NCI-H2171 (cell line): Measurements from ENCODE around the gene SERPINB6.
"Not testable (repeated sequence)": the region's sequence is repeated elsewhere in the genome, so short reads cannot be mapped to it uniquely, and the experiment has no call there.

Experiments
- DNase-seq: peaks from one replicate; lab custom pipeline; 2025; lab: John Stamatoyannopoulos, UW

Gene SERPINB6

DNA sequence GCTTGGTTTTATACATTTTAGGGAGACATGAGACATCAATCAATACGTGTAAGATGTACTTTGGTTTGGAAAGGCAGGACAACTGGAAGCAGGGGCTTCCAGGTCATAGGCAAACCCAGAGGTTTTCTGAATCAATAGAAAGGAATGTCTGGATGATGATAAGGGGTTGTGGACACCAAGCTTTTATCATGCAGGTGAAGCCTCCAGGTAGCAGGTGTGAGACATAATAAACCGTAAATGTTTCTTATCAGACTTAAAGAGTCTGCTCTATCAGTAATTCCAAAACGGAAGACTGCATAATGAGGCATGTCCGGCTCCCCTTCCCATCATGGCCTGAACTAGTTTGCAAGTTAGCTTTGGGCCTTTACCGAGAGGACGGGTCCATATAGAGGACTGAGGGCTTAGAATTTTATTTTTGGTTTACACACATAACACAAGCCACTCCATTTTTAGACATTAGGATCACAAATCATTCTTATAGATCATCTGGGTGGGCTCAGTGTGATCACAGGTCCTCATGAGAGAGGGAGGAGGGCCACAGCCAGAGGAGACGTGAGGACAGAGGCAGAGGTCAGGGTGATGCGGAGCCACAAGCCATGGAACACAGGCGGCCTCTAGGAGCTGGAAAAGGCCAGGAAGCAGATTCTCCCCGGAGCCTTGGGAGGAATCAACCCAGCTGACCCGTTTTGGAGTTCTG, 57.6 kb downstream of the SERPINB6 start:
- no peak for DNase-seq

- DNase-seq: no peak
These were observed 60.2 kb downstream of the SERPINB6 start for GRCh38 chr6:2911171-2911570.

DNA sequence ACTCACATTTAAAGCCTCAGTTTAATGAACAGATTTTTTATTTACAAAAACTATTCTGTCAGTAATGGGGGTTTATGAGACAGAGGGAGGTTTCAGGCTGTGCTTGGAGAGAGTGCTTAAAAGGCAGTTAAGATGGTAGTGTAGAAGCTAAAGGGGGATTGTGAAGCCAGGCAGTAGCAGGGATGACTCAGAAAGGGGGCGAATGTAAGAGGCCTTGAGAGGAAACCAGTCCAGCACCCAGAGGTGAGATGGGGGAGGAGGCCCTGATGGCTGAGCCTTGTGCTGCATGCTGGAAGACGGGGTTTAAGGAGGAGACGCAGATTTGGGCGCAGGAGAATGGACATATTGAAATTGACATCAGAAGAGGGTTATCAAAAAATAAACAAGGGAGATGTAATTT, 61.6 kb downstream of the SERPINB6 start:
- no peak for DNase-seq

DNA sequence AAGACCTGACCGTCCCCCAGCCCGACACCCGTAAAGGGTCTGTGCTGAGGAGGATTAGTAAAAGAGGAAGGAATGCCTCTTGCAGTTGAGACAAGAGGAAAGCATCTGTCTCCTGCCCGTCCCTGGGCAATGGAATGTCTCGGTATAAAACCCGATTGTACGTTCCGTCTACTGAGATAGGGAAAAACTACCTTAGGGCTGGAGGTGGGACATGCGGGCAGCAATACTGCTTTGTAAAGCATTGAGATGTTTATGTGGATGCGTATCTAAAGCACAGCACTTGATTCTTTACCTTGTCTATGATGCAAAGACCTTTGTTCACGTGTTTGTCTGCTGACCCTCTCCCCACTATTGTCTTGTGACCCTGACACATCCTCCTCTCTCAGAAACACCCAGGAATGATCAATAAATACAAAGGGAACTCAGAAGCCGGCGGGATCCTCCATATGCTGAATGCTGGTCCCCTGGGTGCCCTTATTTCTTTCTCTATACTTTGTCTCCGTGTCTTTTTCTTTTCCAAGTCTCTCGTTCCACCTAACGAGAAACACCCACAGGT, 62.2 kb downstream of the SERPINB6 start:
- DNase-seq: not testable (repeated sequence)

- DNase-seq: peak; percentile 76
These were observed 62.9 kb downstream of the SERPINB6 start for GRCh38 chr6:2908516-2908915.

- not testable (repeated sequence) for DNase-seq
These were observed 67.8 kb downstream of the SERPINB6 start for GRCh38 chr6:2903411-2904185.

GRCh38 chr6:2901645-2902502, 69.5 kb downstream of the SERPINB6 start:
- not testable (repeated sequence) for DNase-seq

DNA sequence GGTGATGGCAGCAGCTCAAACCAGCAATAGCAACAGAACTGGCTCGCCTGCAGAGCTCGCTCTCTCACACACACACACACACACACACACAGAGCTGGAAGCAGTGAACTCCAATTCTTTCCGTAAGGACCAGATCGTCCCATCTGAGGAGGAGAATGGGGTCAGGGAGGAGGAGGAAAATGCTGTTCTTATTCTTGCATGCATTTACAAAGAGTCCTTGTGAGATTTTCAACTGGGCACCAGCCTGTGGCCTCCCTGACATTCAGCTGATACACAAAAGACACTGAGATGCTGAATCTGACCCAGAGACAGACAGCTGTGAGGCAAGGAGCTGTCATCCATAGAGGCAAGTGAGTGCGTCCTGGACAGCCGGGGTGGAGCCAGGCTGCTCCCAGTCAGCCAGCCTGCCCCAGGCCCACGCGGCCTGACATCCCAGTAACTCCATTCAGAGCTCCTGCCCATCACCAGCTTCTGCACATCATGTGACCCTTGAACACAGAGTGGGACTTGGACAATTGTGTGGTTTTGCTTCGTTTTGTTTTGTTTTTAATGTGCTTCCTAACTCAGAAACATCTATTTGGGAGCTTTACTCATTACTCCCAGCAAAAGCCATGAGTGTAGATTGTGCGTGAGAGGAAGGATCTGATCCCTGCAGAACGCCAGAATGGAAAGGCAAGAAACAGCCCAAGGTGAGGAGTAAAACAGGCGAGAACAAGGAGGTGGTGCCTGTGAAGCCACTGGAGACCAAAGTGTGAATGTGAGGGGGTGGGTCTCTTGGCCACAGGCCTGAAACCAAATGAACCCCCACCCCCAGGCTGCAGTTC, 70.3 kb downstream of the SERPINB6 start:
- DNase-seq: no peak

DNA sequence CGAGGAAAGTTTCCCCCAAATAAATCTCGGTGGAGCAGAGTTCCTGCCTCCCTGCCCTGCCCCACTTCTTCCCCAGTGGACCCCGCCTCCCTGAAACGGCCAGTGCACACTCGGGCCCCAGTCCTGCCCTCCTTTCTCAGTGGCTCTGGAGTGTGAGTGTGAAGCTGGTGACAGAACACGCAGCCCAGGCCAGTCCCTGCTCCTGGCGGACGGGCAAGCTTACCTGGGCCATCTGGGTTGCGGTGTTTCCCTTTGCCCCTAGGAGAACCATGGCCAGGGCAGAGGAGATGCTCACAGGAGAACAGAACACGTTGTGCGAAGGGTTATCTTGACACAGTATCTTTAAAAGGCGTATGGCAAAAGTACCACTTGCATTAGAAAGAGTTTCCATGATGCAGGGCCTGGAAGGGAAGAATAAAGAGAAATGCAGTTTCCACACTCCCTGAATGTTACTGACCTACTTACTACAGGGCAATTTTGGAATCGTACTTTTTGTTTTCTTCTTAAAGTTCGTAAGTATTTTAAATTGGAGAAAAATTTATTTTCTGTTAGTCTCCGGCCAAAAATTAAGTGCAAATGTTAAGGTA, 71.1 kb downstream of the SERPINB6 start:
- DNase-seq: no peak

DNA sequence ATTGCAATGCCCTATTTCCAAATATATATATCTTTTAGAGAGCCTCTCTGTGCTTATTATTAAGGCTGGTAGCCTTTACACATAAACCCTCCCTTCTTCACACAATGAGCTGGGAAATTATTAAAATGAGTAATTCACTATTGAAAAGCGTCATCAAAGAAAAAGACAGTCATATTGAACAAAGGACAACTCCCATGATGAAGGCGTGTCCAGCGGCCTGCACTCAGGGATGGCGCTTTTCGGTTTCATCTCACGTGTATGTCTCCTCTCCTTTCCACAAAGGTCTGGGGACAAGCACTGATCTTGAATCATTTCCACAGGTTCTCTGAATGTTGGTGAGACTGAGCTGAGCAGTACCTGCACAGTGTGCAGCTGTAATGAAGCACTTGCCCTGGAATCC, 71.8 kb downstream of the SERPINB6 start:
- DNase-seq: no peak
